GM12875 (cell line): ENCODE results near the gene ATP6V0B.
A peak's percentile ranks its signal among the peaks of the same experiment; 100 is the strongest.

Experiments used
- H3K4me3 ChIP-seq: one replicate; pipeline ENCODE4 v1.5.1; 2011; ENCODE audit warnings: low read depth, low read length, control low read depth
- TF ChIP-seq, protein P1 (sequence below): IDR thresholded peaks from 2 replicates; pipeline ENCODE4 v1.5.1; 2011; ENCODE audit warnings: low read depth, mild to moderate bottlenecking, control low read depth, inconsistent platforms, low read length, moderate library complexity, borderline replicate concordance; ENCODE audit not compliant: insufficient read depth

The ATP6V0B gene

DNA sequence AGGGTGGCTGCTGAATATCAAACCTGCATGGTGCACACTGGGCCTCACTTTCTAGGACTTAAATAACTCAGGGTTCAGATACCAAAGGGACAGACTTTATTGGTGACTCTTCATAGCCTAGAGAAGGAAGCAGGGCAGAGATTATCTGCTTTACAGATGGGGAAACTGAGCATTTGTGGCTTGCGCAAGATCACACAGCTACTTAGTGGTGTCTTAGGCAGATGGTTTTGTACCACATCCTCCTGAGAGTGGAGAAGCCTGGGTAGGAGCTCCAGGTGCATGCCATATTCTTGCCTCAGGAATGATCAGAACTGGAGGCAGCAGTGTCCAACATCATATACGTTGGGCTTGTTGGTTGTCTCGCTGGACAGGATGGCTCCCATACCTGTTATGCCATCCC, 11.8 kb upstream of the ATP6V0B start:
- no peak overlapping the region for H3K4me3 ChIP-seq
- TF ChIP-seq, protein P1, sequence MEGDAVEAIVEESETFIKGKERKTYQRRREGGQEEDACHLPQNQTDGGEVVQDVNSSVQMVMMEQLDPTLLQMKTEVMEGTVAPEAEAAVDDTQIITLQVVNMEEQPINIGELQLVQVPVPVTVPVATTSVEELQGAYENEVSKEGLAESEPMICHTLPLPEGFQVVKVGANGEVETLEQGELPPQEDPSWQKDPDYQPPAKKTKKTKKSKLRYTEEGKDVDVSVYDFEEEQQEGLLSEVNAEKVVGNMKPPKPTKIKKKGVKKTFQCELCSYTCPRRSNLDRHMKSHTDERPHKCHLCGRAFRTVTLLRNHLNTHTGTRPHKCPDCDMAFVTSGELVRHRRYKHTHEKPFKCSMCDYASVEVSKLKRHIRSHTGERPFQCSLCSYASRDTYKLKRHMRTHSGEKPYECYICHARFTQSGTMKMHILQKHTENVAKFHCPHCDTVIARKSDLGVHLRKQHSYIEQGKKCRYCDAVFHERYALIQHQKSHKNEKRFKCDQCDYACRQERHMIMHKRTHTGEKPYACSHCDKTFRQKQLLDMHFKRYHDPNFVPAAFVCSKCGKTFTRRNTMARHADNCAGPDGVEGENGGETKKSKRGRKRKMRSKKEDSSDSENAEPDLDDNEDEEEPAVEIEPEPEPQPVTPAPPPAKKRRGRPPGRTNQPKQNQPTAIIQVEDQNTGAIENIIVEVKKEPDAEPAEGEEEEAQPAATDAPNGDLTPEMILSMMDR: no peak

DNA sequence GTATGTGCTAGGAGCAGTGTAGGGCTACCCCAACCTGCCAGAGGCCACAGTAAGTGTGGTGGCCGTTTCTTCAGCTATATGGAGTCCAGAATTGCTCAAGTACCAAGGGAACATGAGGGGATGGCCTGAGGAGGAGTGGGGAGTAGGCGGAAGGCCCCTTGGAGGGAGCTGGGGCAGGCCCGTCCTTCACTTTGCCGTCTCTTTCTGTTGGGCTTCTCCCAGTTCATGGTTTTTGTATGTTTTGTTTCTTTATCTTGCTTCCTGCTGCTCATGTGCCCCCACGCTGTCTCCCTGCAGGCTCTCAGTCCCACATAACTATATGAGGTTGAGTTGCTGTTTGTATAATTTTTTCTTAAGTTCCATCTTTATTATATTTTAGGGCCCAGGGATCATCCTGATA, 10.9 kb upstream of the ATP6V0B start:
- no peak overlapping the region for H3K4me3 ChIP-seq
- TF ChIP-seq, protein P1: no peak

DNA sequence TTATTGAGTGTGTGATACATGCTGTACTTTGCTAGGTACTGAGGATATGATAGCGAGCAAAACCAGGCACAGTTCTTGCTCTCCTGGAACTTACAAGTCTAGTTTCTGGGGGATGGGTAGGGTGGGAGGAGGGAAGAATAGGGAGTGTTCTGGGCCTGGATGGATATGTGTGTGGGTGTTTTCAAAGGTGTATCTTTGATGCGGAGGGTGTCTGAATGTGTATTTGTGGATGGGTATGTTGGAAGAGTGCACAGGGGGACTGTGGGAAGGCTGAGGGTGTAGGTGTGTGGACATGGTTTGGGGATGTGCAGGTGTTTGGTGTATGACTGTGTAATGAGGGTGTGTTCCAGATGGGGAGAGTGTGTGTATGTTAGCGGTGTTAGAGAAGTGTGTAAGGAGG, 9.4 kb upstream of the ATP6V0B start:
- no peak overlapping the region for H3K4me3 ChIP-seq
- TF ChIP-seq, protein P1: no peak

DNA sequence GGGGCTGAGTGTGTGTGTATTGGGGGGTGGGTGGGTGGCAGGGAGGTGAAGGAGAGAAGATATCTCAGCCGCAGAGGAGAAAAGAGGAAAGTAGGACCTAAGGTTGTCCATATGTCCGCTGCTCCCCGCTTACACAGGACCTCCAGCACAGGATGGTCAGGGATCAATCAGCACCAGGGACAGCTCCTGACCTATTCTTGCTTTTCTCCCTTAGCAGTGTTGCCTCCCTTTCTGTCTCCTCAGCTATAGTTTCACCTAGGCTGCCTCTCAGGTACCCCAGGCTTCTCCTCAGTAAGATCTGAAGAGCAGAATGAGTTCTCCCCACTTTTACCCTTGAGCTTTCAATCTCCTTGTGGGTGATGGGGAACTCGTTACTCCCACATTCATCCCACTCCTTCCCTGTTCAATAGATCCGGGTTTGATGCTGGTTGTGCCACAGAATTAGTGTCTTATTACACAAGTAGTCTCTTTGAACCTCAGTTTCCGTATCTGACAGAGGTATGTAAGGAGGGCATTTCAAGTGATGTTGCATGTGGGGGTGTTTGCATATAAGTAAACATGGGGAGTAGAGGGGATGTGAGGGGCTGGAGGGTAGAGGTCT, 6.3 kb upstream of the ATP6V0B start:
- TF ChIP-seq, protein P1: no peak
- H3K4me3 ChIP-seq: no peak overlapping the region

DNA sequence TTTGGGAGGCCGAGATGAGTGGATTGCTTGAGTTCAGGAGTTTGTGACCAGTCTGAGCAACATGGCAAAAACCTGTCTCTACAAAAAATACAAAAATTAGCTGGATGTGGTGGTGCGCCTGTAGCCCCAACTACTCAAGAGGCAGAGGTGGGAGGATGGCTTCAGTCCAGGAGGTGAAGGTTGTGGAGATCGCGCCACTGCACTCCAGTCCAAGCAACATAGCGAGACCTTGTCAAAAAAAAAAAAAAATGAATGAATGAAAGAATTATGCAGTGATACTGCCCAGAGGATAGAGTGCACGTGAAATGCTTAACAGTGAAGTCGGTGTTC, 5.4 kb upstream of the ATP6V0B start:
- no peak overlapping the region for H3K4me3 ChIP-seq
- TF ChIP-seq, protein P1: no peak

DNA sequence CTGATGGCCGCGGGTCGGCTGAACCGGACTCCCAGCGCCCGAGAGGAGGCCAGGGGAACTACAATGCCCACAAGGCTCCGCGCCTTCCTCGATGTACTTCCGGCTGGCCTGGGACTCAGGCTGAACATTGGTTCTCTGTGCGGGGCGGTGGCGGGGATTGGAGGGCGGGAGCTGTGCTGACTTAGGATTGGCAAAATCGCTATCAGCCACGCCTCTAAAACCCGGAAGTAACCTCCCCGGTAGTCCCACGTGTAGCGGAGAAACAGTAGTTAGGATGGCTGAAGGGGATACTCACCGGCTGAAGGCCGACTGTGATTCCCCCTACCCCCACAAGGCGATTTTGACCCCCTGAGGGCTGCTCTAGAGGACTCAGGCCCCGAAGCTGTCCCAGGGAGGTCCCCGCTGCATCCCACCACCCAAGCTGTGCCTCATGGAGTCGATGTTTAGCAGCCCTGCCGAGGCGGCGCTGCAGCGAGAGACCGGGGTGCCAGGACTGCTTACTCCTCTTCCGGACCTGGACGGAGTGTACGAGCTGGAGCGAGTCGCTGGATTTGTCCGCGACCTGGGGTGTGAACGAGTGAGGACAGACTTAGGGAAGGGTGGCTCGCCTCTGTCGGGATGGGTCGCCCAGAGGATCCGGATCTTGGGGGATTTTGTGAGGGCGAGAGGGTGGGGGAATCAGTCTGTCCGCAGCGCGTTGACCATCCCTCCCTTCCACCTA, 4.9 kb upstream of the ATP6V0B start, which contains the start of gene DPH2:
DPH2 (plus strand) TSS at position 265 of the 721 bp plus-strand sequence; CDS start at position 431, 166 bp downstream.
- TF ChIP-seq, protein P1: no peak
- H3K4me3 ChIP-seq: peak within 1 kb of the TSS; percentile 96

DNA sequence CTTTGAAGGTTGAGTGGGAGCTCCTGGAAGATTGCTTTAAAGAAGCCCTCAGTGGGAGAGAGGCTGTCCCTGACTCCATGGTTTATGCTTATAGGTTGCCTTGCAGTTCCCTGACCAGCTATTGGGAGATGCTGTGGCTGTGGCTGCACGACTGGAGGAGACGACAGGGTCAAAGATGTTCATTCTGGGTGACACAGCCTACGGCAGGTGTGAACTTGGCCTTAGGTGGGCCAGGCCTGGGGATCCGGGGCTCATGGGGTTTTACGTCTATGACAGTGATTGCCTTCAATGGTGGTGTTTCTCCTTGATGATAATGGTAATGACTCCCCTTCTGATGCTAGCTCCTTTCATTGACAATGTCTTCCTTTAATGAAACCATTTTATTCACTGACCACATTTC, 4.3 kb upstream of the ATP6V0B start:
- TF ChIP-seq, protein P1: no peak

More for the DNA sequence above, 4.3 kb upstream of the ATP6V0B start:
- H3K4me3 ChIP-seq: peak overlapping the region; percentile 96
